Breast epithelium (tissue), 4 donors: ENCODE data around the gene SRRT. TPM values are rescaled to one million over a fixed set of nuclear protein-coding genes. Genes with fewer than 3 reads are reported as not detected.

Experiments
- DNase-seq, 2 donors: peaks; one replicate each; pipeline ENCODE4 v3.0.0-alpha.2; 2019; ENCODE audit warnings: low spot score in 2 of 2
- H3K27ac ChIP-seq, 2 donors: fragments of 200-600 bp; sonication (generic) in 1 of 2; one replicate each; pipeline ENCODE4 v1.5.1; 2016 to 2019; ENCODE audit warnings: mild to moderate bottlenecking in 1 of 2
- H3K27me3 ChIP-seq, 2 donors: fragments of 200-600 bp; sonication (generic) in 1 of 2; one replicate each; pipeline versions ENCODE4 v1.5.1 to v1.6.0; 2017 to 2019; ENCODE audit warnings: control low read depth in 1 of 2, mild to moderate bottlenecking in 1 of 2
- H3K36me3 ChIP-seq: fragments of 200-600 bp; one replicate; pipeline ENCODE4 v1.5.1; 2019
- H3K4me1 ChIP-seq, 2 donors: fragments of 200-600 bp; sonication (generic); one replicate each; pipeline ENCODE4 v1.5.1; 2016 to 2019; ENCODE audit warnings: control low read depth in 1 of 2
- H3K4me3 ChIP-seq, 3 donors: fragments of 200-600 bp; sonication (generic); 1 replicate in 2 of 3; 2 replicates in 1 of 3; pipeline ENCODE4 v1.5.1; 2016 to 2019; ENCODE audit warnings: mild to moderate bottlenecking in 3 of 3, moderate library complexity in 2 of 3
- H3K9me3 ChIP-seq, 2 donors: fragments of 200-600 bp; sonication (generic) in 1 of 2; one replicate each; pipeline ENCODE4 v1.5.1; 2016 to 2019; ENCODE audit warnings: control low read depth in 1 of 2
- POLR2A ChIP-seq: fragments of 450-650 bp; IDR thresholded peaks from one replicate; pipeline ENCODE4 v1.6.1; 2016; ENCODE audit warnings: antibody characterized with exemption, mild to moderate bottlenecking, moderate library complexity
- POLR2AphosphoS5 ChIP-seq, 3 donors: sonication (generic); formaldehyde crosslinking; IDR thresholded peaks; one replicate each; pipeline ENCODE4 v1.6.1; 2017; ENCODE audit warnings: antibody characterized with exemption in 3 of 3
- intact Hi-C: fragments of 100-400 bp; cut with DNase I; formaldehyde crosslinking; loops from one replicate; pipeline ENCODE4 v1.15.1; 2023; ENCODE audit warnings: low total_unique reads
- total RNA-seq, 3 donors: library from RNA; depleted of rRNA; stranded (reverse); fragments of >200 nt; gene quantifications; one replicate each; pipeline ENCODE4 v1.1.0, GENCODE V29; 2016
- TF ChIP-seq, protein P1 (sequence below), 3 donors: fragments of 450-650 bp; IDR thresholded peaks; one replicate each; pipeline ENCODE4 v1.5.1; 2016 to 2017; ENCODE audit warnings: antibody characterized with exemption in 3 of 3, mild to moderate bottlenecking in 3 of 3, moderate library complexity in 3 of 3

The SRRT gene
- total RNA-seq, 3 donors from 2014 or later: 45.8 to 111 (median 104) TPM

GRCh38 chr7:100878013-100878412 is 3.1 kb downstream of the SRRT start:
- DNase-seq: no peak
- Histone ChIP-seq H3K27me3 (no peaks in the 10 kb centered on the region), H3K4me3 (no peak overlapping the region), H3K9me3 (no peaks in the 10 kb centered on the region), H3K27ac (no peak overlapping the region), H3K4me1 (peaks cover 9 to 10% of the 10 kb centered on the region in 2 donors), H3K36me3 (peaks cover 4% of the 10 kb centered on the region)
- intact Hi-C loops: no loop called here
- TF ChIP-seq, protein P1, sequence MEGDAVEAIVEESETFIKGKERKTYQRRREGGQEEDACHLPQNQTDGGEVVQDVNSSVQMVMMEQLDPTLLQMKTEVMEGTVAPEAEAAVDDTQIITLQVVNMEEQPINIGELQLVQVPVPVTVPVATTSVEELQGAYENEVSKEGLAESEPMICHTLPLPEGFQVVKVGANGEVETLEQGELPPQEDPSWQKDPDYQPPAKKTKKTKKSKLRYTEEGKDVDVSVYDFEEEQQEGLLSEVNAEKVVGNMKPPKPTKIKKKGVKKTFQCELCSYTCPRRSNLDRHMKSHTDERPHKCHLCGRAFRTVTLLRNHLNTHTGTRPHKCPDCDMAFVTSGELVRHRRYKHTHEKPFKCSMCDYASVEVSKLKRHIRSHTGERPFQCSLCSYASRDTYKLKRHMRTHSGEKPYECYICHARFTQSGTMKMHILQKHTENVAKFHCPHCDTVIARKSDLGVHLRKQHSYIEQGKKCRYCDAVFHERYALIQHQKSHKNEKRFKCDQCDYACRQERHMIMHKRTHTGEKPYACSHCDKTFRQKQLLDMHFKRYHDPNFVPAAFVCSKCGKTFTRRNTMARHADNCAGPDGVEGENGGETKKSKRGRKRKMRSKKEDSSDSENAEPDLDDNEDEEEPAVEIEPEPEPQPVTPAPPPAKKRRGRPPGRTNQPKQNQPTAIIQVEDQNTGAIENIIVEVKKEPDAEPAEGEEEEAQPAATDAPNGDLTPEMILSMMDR (IDR thresholded peaks at IDR 0.05): no peak
- TF ChIP-seq POLR2A: no peak
- TF ChIP-seq POLR2AphosphoS5 (IDR thresholded peaks at IDR 0.05): no peak

- no peak overlapping the region for H3K27ac ChIP-seq
- H3K4me1 ChIP-seq: peaks cover 9 to 10% of the 10 kb centered on the region in 2 donors
These were observed 3.8 kb downstream of the SRRT start for GRCh38 chr7:100878685-100879084.

DNA sequence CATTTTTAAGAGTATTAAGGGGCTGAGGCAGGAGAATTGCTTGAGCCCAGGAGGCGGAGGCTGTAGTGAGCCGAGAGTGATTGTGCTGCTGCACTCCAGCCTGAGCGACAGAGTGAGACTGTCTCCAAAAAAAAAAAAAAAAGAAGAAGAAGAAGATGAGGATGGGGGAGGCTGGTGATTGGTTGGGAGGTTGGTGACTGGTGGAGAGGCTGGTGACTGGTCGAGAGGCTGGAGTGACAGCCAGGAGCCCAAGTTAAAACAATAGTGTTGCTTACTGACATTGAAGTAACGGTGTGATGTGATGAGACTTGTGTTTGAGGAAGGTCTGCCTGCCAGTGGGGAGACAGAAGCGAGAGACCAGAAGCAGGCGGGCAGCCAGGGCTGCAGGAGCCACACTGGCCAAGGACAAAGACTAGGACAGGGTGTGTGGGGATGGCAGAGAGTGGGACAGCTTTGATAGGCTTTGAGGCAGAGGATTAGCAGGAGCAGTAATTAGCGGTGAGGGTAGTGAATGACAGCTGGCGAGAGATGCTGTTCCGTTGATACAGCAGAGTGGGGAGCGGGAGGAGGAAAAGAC is 4.9 kb downstream of the SRRT start:
- Histone ChIP-seq H3K27me3 (no peaks in the 10 kb centered on the region), H3K36me3 (peaks cover 4% of the 10 kb centered on the region), H3K4me3 (no peak overlapping the region), H3K4me1 (peaks cover 9 to 10% of the 10 kb centered on the region in 2 donors), H3K27ac (no peak overlapping the region), H3K9me3 (no peaks in the 10 kb centered on the region)
- DNase-seq: no peak
- TF ChIP-seq POLR2A (no peak), POLR2AphosphoS5 (IDR thresholded peaks at IDR 0.05) (no peak)
- TF ChIP-seq, protein P1 (IDR thresholded peaks at IDR 0.05): no peak
- intact Hi-C loops: no loop called here

More at GRCh38 chr7:100878685-100879084, 3.8 kb downstream of the SRRT start:
- Histone ChIP-seq H3K27me3 (no peaks in the 10 kb centered on the region), H3K4me3 (no peak overlapping the region), H3K9me3 (no peaks in the 10 kb centered on the region), H3K36me3 (peaks cover 4% of the 10 kb centered on the region)
- intact Hi-C loops: no loop called here
- TF ChIP-seq POLR2A (no peak), POLR2AphosphoS5 (IDR thresholded peaks at IDR 0.05) (no peak)
- TF ChIP-seq, protein P1 (IDR thresholded peaks at IDR 0.05): no peak
- no peak for DNase-seq

DNA sequence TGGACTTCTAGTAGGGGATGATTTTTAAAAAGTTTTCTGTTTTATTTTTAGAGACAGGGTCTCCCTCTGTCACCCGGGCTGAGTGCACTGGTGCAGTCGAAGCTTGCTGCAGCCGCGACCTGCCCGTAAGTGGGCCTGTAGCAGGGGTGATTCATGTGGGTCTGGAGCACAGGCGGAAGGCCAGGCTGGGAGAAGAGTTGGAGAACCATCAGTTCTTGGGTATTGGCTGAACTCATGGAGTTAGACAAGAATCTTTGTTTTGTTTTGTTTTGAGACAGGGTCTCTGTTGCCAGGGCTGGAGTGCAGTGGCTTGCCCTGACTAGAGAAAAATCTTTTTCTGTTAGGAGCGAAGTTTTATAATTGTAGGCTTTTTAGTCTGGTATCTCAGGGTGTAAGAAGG is 5.7 kb downstream of the SRRT start:
- H3K27me3 ChIP-seq: no peaks in the 10 kb centered on the region
- H3K4me3 ChIP-seq: no peak overlapping the region
- intact Hi-C loops: no loop called here
- no peak for DNase-seq
- peaks cover 9% of the 10 kb centered on the region in 2 donors for H3K4me1 ChIP-seq
- TF ChIP-seq, protein P1 (IDR thresholded peaks at IDR 0.05): no peak
- no peak overlapping the region for H3K27ac ChIP-seq
- peaks cover 10% of the 10 kb centered on the region for H3K36me3 ChIP-seq
- no peaks in the 10 kb centered on the region for H3K9me3 ChIP-seq

GRCh38 chr7:100881136-100881535 is 6.2 kb downstream of the SRRT start:
- peaks cover 15% of the 10 kb centered on the region for H3K36me3 ChIP-seq
- TF ChIP-seq, protein P1 (IDR thresholded peaks at IDR 0.05): no peak
- no peak for TF ChIP-seq POLR2AphosphoS5 (IDR thresholded peaks at IDR 0.05)
- TF ChIP-seq POLR2A: no peak
- H3K27ac ChIP-seq: no peak overlapping the region
- H3K4me1 ChIP-seq: peaks cover 4 to 6% of the 10 kb centered on the region in 2 donors
- H3K27me3 ChIP-seq: no peaks in the 10 kb centered on the region
- no peak overlapping the region for H3K4me3 ChIP-seq
- intact Hi-C loops: no loop called here
- DNase-seq: no peak
- no peaks in the 10 kb centered on the region for H3K9me3 ChIP-seq
